Mesendoderm (in vitro differentiated cells): ENCODE results near the gene DNAH10.
"Not testable (repeated sequence)": the region's sequence is repeated elsewhere in the genome, so short reads cannot be mapped to it uniquely, and the experiment has no call there.

ENCODE experiments used
- DNase-seq: peaks from one replicate; pipeline ENCODE4 v3.0.0; 2013
- H2AK5ac ChIP-seq: 2 replicates; pipeline ENCODE4 v1.6.1; 2013; ENCODE audit warnings: low read length, inconsistent platforms
- H2BK120ac ChIP-seq: 2 replicates; pipeline ENCODE4 v1.6.1; 2013; ENCODE audit warnings: low read depth, mild to moderate bottlenecking, low read length, moderate library complexity, mixed read lengths
- H2BK15ac ChIP-seq: replicated peaks from 2 replicates; pipeline ENCODE4 v1.6.1; 2013; ENCODE audit warnings: low read depth, mild to moderate bottlenecking, moderate library complexity
- H2BK5ac ChIP-seq: 2 replicates; pipeline ENCODE4 v1.6.1; 2013; ENCODE audit warnings: low read length, inconsistent platforms
- H3K18ac ChIP-seq: 2 replicates; pipeline ENCODE4 v1.6.1; 2013; ENCODE audit warnings: mild to moderate bottlenecking, low read length, mixed read lengths
- H3K23ac ChIP-seq: one replicate; pipeline ENCODE4 v1.6.1; 2013; ENCODE audit warnings: low read length
- H3K27ac ChIP-seq: 2 replicates; pipeline ENCODE4 v1.5.1; 2013; ENCODE audit warnings: low read depth, mild to moderate bottlenecking, inconsistent platforms, low read length, moderate library complexity
- H3K27me3 ChIP-seq: 2 replicates; pipeline ENCODE4 v1.6.1; 2013; ENCODE audit warnings: low read length, control low read depth, mild to moderate bottlenecking, inconsistent platforms; ENCODE audit not compliant: insufficient read depth, poor library complexity
- H3K36me3 ChIP-seq: 2 replicates; pipeline ENCODE4 v1.6.1; 2013; ENCODE audit warnings: low read length, inconsistent platforms; ENCODE audit not compliant: control insufficient read depth, insufficient read depth
- H3K4ac ChIP-seq: one replicate; pipeline ENCODE4 v1.6.1; 2013; ENCODE audit warnings: low read depth, mild to moderate bottlenecking, low read length, moderate library complexity
- H3K4me1 ChIP-seq: 2 replicates; pipeline ENCODE4 v1.6.1; 2013; ENCODE audit warnings: low read depth, low read length, inconsistent platforms; ENCODE audit not compliant: control insufficient read depth
- H3K4me2 ChIP-seq: 2 replicates; pipeline ENCODE4 v1.6.1; 2013; ENCODE audit warnings: low read length
- H3K4me3 ChIP-seq: 2 replicates; pipeline ENCODE4 v1.5.1; 2013; ENCODE audit warnings: mild to moderate bottlenecking, low read length
- H3K56ac ChIP-seq: one replicate; pipeline ENCODE4 v1.6.1; 2013; ENCODE audit warnings: low read length
- H3K79me1 ChIP-seq: 2 replicates; pipeline ENCODE4 v1.6.1; 2013; ENCODE audit warnings: low read length, inconsistent platforms
- H3K79me2 ChIP-seq: 2 replicates; pipeline ENCODE4 v1.6.1; 2013; ENCODE audit warnings: mild to moderate bottlenecking, low read length; ENCODE audit not compliant: control insufficient read depth, insufficient read depth
- H3K9ac ChIP-seq: 2 replicates; pipeline ENCODE4 v1.6.1; 2013; ENCODE audit warnings: low read length, inconsistent platforms
- H4K5ac ChIP-seq: one replicate; pipeline ENCODE4 v1.6.1; 2013; ENCODE audit warnings: low read length
- H4K8ac ChIP-seq: one replicate; pipeline ENCODE4 v1.6.1; 2013; ENCODE audit warnings: low read depth, mild to moderate bottlenecking, control low read depth, low read length, moderate library complexity
- WGBS: extraction: QIAGEN DNeasy Blood & Tissue Kit; methylation state at CpG from one replicate; pipeline ENCODE4 v1.1.7; 2013; ENCODE audit warnings: low lambda C conversion rate, missing lambda C conversion rate; ENCODE audit not compliant: insufficient coverage; ENCODE audit errors: extremely low coverage; 5-methylcytosine and 5-hydroxymethylcytosine counted together

Gene DNAH10

GRCh38 chr12:123907726-123908476, 145.8 kb downstream of the DNAH10 start:
- Histone ChIP-seq H3K4me3 (no peak overlapping the region), H2BK120ac (no peak overlapping the region), H3K79me2 (no peaks in the 10 kb centered on the region), H3K36me3 (no peaks in the 10 kb centered on the region), H2BK15ac (no peak overlapping the region), H2AK5ac (no peak overlapping the region), H3K23ac (no peak overlapping the region), H4K8ac (no peak overlapping the region), H3K4me2 (no peak overlapping the region), H2BK5ac (no peak overlapping the region), H3K4me1 (no peaks in the 10 kb centered on the region), H3K79me1 (no peaks in the 10 kb centered on the region), H3K56ac (no peak overlapping the region), H3K27ac (no peak overlapping the region), H3K18ac (no peak overlapping the region), H3K4ac (no peak overlapping the region), H3K27me3 (no peaks in the 10 kb centered on the region), H3K9ac (no peak overlapping the region), H4K5ac (no peak overlapping the region)
- no CpG with 5 or more reads among the region's 12 CpGs for WGBS
- no peak for DNase-seq

DNA sequence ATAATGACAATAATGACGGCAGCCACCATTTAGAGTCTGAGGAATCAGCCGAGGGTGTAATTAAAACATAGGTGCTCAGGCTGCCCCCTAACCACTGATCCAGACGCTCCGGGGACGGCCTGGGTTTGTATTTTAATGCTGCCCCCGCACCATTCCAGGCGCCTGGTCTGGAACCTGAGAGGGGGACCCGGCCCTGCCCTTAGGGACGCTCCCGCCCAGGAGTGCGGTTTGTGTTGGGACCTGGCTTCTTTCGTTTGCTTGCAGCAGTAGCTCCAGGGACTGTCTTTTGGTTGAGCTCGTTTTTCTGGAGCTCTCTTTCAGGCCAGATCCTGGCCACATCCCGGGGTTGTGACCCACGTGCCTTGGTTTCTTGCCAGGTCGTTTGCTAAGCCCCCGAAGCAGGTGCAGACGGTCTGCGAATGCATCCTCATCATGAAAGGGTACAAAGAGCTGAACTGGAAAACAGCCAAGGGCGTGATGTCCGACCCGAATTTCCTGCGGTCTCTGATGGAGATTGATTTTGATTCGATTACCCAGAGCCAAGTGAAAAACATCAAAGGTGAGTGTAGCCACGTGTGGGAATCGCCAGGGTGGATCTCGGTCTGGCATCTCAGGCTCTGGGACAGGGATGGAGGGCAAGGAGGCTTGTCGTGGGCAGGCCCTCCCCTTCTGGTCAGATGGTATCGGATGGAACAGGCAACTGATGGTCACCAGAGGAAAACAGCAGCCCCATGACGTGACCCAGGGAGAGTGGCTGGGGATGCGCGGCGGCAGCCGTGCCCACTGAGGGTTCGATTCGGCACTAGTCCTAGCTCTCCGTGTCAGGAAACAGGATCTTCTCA, 147.0 kb downstream of the DNAH10 start:
- H3K36me3 ChIP-seq: no peaks in the 10 kb centered on the region
- no peak overlapping the region for H3K9ac ChIP-seq
- H3K23ac ChIP-seq: no peak overlapping the region
- no peak overlapping the region for H3K4me3 ChIP-seq
- H3K27ac ChIP-seq: no peak overlapping the region
- H2AK5ac ChIP-seq: no peak overlapping the region
- no peaks in the 10 kb centered on the region for H3K4me1 ChIP-seq
- H3K27me3 ChIP-seq: no peaks in the 10 kb centered on the region
- no peaks in the 10 kb centered on the region for H3K79me1 ChIP-seq
- no peak overlapping the region for H2BK15ac ChIP-seq
- H3K79me2 ChIP-seq: no peaks in the 10 kb centered on the region
- H3K4ac ChIP-seq: no peak overlapping the region
- no peak overlapping the region for H2BK120ac ChIP-seq
- no peak overlapping the region for H3K56ac ChIP-seq
- no peak overlapping the region for H3K18ac ChIP-seq
- no peak overlapping the region for H4K8ac ChIP-seq
- no peak overlapping the region for H2BK5ac ChIP-seq
- H3K4me2 ChIP-seq: no peak overlapping the region
- no peak for DNase-seq
- WGBS: no CpG with 5 or more reads among the region's 37 CpGs
- H4K5ac ChIP-seq: no peak overlapping the region

- WGBS: no CpG with 5 or more reads among the region's 8 CpGs
- Histone ChIP-seq H2BK120ac (no peak overlapping the region), H3K4me1 (no peaks in the 10 kb centered on the region), H3K79me1 (no peaks in the 10 kb centered on the region), H2BK5ac (no peak overlapping the region), H3K4me2 (no peak overlapping the region), H3K27ac (no peak overlapping the region), H3K79me2 (no peaks in the 10 kb centered on the region), H3K23ac (no peak overlapping the region), H4K5ac (no peak overlapping the region), H3K18ac (no peak overlapping the region), H2AK5ac (no peak overlapping the region), H3K4me3 (no peak overlapping the region), H3K4ac (no peak overlapping the region), H4K8ac (no peak overlapping the region), H2BK15ac (no peak overlapping the region), H3K36me3 (no peaks in the 10 kb centered on the region), H3K27me3 (no peaks in the 10 kb centered on the region), H3K56ac (no peak overlapping the region), H3K9ac (no peak overlapping the region)
- no peak for DNase-seq
These were observed 148.0 kb downstream of the DNAH10 start for GRCh38 chr12:123910057-123910456.

DNA sequence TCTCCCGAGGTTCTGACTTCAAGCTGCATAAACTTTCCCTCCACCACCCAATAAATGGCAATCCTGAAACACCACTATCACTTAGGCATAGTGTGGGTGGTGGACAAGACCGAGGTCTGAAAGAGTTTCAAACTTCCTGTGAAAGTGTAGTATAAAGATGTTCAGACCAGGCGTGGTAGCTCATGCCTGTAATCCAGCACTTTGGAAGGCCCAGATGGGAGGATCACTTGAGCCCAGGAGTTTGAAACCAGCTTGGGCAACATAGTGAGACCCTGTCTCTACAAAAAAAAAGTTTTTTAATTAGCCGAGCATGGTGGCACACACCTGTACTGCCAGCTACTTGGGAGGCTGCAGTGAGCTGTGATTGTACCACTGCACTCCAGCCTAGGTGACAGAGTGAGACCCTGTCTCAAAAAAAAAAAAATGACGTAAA, 148.7 kb downstream of the DNAH10 start:
- H2BK5ac ChIP-seq: no peak overlapping the region
- H3K79me1 ChIP-seq: no peaks in the 10 kb centered on the region
- H3K79me2 ChIP-seq: no peaks in the 10 kb centered on the region
- H3K23ac ChIP-seq: no peak overlapping the region
- DNase-seq: no peak
- no peak overlapping the region for H3K56ac ChIP-seq
- no peak overlapping the region for H3K4ac ChIP-seq
- H4K8ac ChIP-seq: no peak overlapping the region
- H3K27ac ChIP-seq: no peak overlapping the region
- no peak overlapping the region for H2AK5ac ChIP-seq
- no peak overlapping the region for H3K4me2 ChIP-seq
- H2BK15ac ChIP-seq: no peak overlapping the region
- no peak overlapping the region for H3K9ac ChIP-seq
- no CpG with 5 or more reads among the region's 5 CpGs for WGBS
- no peak overlapping the region for H3K4me3 ChIP-seq
- H3K27me3 ChIP-seq: no peaks in the 10 kb centered on the region
- H4K5ac ChIP-seq: no peak overlapping the region
- no peak overlapping the region for H3K18ac ChIP-seq
- H3K4me1 ChIP-seq: no peaks in the 10 kb centered on the region
- H3K36me3 ChIP-seq: no peaks in the 10 kb centered on the region
- H2BK120ac ChIP-seq: no peak overlapping the region

DNA sequence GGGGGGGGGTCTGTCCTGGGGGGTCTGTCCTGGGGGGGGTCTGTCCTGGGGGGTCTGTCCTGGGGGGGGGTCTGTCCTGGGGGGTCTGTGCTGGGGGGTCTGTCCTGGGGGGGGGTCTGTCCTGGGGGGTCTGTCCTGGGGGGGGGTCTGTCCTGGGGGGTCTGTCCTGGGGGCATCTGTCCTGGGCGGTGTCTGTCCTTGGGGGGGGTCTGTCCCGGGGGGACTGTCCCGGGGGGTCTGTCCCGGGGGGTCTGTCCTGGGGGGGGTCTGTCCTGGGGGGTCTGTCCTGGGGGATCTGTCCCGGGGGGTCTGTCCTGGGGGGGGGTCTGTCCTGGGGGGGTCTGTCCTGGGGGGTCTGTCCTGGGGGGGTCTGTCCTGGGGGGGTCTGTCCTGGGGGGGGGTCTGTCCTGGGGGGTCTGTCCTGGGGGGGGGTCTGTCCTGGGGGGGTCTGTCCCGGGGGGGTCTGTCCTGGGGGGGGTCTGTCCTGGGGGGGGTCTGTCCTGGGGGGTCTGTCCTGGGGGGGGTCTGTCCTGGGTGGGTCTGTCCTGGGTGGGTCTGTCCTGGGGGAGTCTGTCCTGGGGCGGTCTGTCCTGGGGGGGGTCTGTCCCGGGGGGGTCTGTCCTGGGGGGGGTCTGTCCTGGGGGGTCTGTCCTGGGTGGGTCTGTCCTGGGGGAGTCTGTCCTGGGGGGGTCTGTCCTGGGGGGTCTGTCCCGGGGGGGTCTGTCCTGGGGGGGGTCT, 149.7 kb downstream of the DNAH10 start:
- WGBS: no CpG with 5 or more reads among the region's 9 CpGs
- not testable (repeated sequence) for H3K23ac ChIP-seq, H4K8ac ChIP-seq, DNase-seq, H3K4me3 ChIP-seq, H3K4me1 ChIP-seq, H3K27me3 ChIP-seq, H3K79me2 ChIP-seq, H3K9ac ChIP-seq, H3K4me2 ChIP-seq, H3K56ac ChIP-seq, H2BK15ac ChIP-seq, H2BK120ac ChIP-seq, H3K27ac ChIP-seq, H2BK5ac ChIP-seq, H3K18ac ChIP-seq, H3K36me3 ChIP-seq, H2AK5ac ChIP-seq, H3K4ac ChIP-seq, H4K5ac ChIP-seq, H3K79me1 ChIP-seq
